WI38 (cell line): ENCODE data around the gene DIMT1.
A peak's percentile ranks its signal among the peaks of the same experiment; 100 is the strongest.

Source experiments
- H3K4me3 ChIP-seq: 2 replicates; pipeline ENCODE4 v1.5.1; 2011; ENCODE audit warnings: low read depth, mild to moderate bottlenecking, control low read depth, low read length
- CTCF ChIP-seq: IDR thresholded peaks from 2 replicates; pipeline ENCODE4 v1.5.1; 2012; ENCODE audit warnings: low read depth, mild to moderate bottlenecking, control low read depth, low read length

The DIMT1 gene

GRCh38 chr5:62403411-62404250 is at the start of gene DIMT1:
DIMT1 (minus strand) TSS chr5:62403905; CDS start chr5:62403772, 133 bp downstream.
- no peak for TF ChIP-seq CTCF
- peak within 1 kb of the TSS; percentile 90 for H3K4me3 ChIP-seq

GRCh38 chr5:62450259-62450658 is 46.6 kb upstream of the DIMT1 start:
- TF ChIP-seq CTCF, result no peak
- H3K4me3 ChIP-seq, result no peak overlapping the region

- no peak overlapping the region for H3K4me3 ChIP-seq
- TF ChIP-seq CTCF, result no peak
These were observed 44.8 kb upstream of the DIMT1 start for GRCh38 chr5:62448528-62448927.

GRCh38 chr5:62432621-62433064 is 28.9 kb upstream of the DIMT1 start:
- no peak overlapping the region for H3K4me3 ChIP-seq

GRCh38 chr5:62431735-62432620 is 28.3 kb upstream of the DIMT1 start:
- no peak for TF ChIP-seq CTCF

More at GRCh38 chr5:62432621-62433064, 28.9 kb upstream of the DIMT1 start:
- TF ChIP-seq CTCF, result no peak

GRCh38 chr5:62424763-62425162 is 21.1 kb upstream of the DIMT1 start:
- H3K4me3 ChIP-seq, result no peak overlapping the region
- TF ChIP-seq CTCF, result no peak

More at GRCh38 chr5:62431735-62432620, 28.3 kb upstream of the DIMT1 start:
- H3K4me3 ChIP-seq, result no peak overlapping the region
